OCI-LY1 (cell line): Measurements from ENCODE around the gene HMX1.

Experiments
- H2AFZ ChIP-seq: fragments of 200-600 bp; sonication (generic), shearing (Covaris generic); 2 replicates; pipeline ENCODE4 v1.6.0; 2014; ENCODE audit warnings: antibody characterized with exemption, mild to moderate bottlenecking, low read length
- H3F3A ChIP-seq: fragments of 200-600 bp; sonication (generic), shearing (Covaris generic); 2 replicates; pipeline ENCODE4 v1.6.0; 2014; ENCODE audit warnings: mild to moderate bottlenecking, antibody characterized with exemption, low read length, moderate library complexity; ENCODE audit not compliant: insufficient read depth
- H3K27ac ChIP-seq: fragments of 200-600 bp; sonication (generic); 2 replicates; pipeline ENCODE4 v1.5.1; 2014; ENCODE audit warnings: low read length, mixed run types, mild to moderate bottlenecking, low read depth; ENCODE audit not compliant: poor library complexity, severe bottlenecking
- H3K27me3 ChIP-seq: fragments of 200-600 bp; sonication (generic); 2 replicates; pipeline ENCODE4 v1.6.0; 2014; ENCODE audit warnings: antibody characterized with exemption, mild to moderate bottlenecking, low read length, moderate library complexity; ENCODE audit not compliant: insufficient read depth
- H3K36me3 ChIP-seq: fragments of 200-600 bp; sonication (generic); 2 replicates; pipeline ENCODE4 v1.6.1; 2014; ENCODE audit warnings: mild to moderate bottlenecking, antibody characterized with exemption, low read length, moderate library complexity, mixed read lengths; ENCODE audit not compliant: insufficient read depth
- H3K4me1 ChIP-seq: fragments of 200-600 bp; sonication (generic); 2 replicates; pipeline ENCODE4 v1.5.1; 2014; ENCODE audit warnings: mild to moderate bottlenecking, low read length, moderate library complexity; ENCODE audit not compliant: insufficient read depth, severe bottlenecking
- H3K4me2 ChIP-seq: fragments of 200-600 bp; sonication (generic), shearing (Covaris generic); 2 replicates; pipeline ENCODE4 v1.6.1; 2014; ENCODE audit warnings: low read length
- H3K4me3 ChIP-seq: fragments of 200-600 bp; sonication (generic); 2 replicates; pipeline ENCODE4 v1.5.1; 2014; ENCODE audit warnings: low read length, low read depth, mild to moderate bottlenecking, mixed read lengths; ENCODE audit not compliant: poor library complexity, severe bottlenecking
- H3K79me2 ChIP-seq: fragments of 200-600 bp; shearing (Covaris generic); 2 replicates; pipeline ENCODE4 v1.6.1; 2016; ENCODE audit warnings: mixed run types, low read length, mixed read lengths; ENCODE audit not compliant: insufficient read depth
- H3K9ac ChIP-seq: fragments of 200-600 bp; sonication (generic), shearing (Covaris generic); 2 replicates; pipeline ENCODE4 v1.6.1; 2014; ENCODE audit warnings: mild to moderate bottlenecking, low read length, mixed read lengths
- H3K9me2 ChIP-seq: fragments of 200-600 bp; sonication (generic), shearing (Covaris generic); 2 replicates; pipeline ENCODE4 v1.6.1; 2014; ENCODE audit warnings: low read depth, mild to moderate bottlenecking, low read length, mixed read lengths
- H3K9me3 ChIP-seq: fragments of 200-600 bp; shearing (Covaris generic); 2 replicates; pipeline ENCODE4 v1.6.1; 2014; ENCODE audit warnings: low read length, mixed read lengths
- H4K20me1 ChIP-seq: fragments of 200-600 bp; sonication (generic), shearing (Covaris generic); 2 replicates; pipeline ENCODE4 v1.6.0; 2016; ENCODE audit warnings: mild to moderate bottlenecking, low read length; ENCODE audit not compliant: insufficient read depth
- EZH2 ChIP-seq: fragments of 200-600 bp; sonication (generic), shearing (Covaris generic); IDR thresholded peaks from 2 replicates; pipeline ENCODE4 v1.8.0; 2017; ENCODE audit warnings: borderline replicate concordance, mixed run types, mild to moderate bottlenecking, antibody characterized with exemption, low read length, moderate library complexity, mixed read lengths
- TF ChIP-seq, protein P1 (sequence below): fragments of 200-600 bp; sonication (generic), shearing (Covaris generic); IDR thresholded peaks from 2 replicates; pipeline ENCODE4 v1.5.1; 2017; ENCODE audit warnings: mild to moderate bottlenecking, antibody characterized with exemption, low read length, moderate library complexity, mixed read lengths

HMX1 gene

GRCh38 chr4:8906668-8906970, 35.0 kb upstream of the HMX1 start:
- H3K4me1 ChIP-seq = no peaks in the 10 kb centered on the region
- no peak for TF ChIP-seq EZH2
- TF ChIP-seq, protein P1, sequence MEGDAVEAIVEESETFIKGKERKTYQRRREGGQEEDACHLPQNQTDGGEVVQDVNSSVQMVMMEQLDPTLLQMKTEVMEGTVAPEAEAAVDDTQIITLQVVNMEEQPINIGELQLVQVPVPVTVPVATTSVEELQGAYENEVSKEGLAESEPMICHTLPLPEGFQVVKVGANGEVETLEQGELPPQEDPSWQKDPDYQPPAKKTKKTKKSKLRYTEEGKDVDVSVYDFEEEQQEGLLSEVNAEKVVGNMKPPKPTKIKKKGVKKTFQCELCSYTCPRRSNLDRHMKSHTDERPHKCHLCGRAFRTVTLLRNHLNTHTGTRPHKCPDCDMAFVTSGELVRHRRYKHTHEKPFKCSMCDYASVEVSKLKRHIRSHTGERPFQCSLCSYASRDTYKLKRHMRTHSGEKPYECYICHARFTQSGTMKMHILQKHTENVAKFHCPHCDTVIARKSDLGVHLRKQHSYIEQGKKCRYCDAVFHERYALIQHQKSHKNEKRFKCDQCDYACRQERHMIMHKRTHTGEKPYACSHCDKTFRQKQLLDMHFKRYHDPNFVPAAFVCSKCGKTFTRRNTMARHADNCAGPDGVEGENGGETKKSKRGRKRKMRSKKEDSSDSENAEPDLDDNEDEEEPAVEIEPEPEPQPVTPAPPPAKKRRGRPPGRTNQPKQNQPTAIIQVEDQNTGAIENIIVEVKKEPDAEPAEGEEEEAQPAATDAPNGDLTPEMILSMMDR = no peak
- no peaks in the 10 kb centered on the region for H4K20me1 ChIP-seq
- no peaks in the 10 kb centered on the region for H3F3A ChIP-seq
- H3K4me3 ChIP-seq = no peak overlapping the region
- H3K9ac ChIP-seq = no peak overlapping the region
- no peaks in the 10 kb centered on the region for H3K36me3 ChIP-seq
- H3K27me3 ChIP-seq = no peaks in the 10 kb centered on the region
- H3K79me2 ChIP-seq = no peaks in the 10 kb centered on the region
- H3K27ac ChIP-seq = no peak overlapping the region
- no peak overlapping the region for H3K4me2 ChIP-seq
- H3K9me3 ChIP-seq = no peaks in the 10 kb centered on the region
- H2AFZ ChIP-seq = no peak overlapping the region
- no peaks in the 10 kb centered on the region for H3K9me2 ChIP-seq

DNA sequence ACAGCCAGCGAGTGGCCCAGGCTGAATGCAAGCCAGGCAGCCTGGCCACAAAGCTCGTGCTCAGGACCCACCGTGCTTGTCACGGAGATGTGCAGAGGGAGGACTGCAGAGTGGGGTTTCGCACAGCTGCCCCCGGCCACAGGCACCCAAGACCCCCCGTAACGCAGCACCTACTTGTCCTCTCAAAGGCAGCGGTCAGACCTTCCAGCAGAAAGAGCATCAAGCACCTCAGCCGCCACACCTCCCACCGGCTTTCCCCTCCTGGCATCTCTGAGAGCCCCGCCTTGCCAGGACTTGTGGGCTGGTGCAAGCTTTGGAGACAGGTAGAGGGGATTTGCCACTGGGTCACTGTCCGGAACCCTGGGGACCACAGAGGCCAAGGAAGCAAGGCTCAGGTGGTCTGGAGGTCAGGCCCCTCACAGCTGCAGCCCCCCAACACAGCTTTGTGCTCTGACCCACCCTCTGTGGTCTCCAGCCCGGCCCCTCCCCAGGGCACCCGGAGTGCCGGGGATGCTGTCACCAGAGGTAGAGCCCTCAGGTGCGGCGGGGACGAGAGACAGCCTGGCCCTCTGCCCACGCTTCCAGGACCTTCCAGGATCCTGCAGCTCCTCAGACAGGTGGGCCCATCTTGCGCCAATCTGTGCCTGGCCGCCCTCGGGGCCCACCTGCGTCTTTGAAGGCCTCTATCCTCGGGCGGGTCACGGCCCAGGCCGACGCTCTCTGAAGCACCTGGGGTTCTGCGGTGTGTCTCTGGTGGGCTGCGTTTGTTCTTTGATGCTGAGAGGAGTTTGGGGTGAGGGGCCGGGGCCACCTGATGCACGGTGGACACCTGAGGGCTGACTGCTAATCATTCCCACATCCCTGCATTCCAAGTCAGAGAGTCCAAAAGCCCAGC, 34.4 kb upstream of the HMX1 start:
- Histone ChIP-seq H3K9me3 (no peaks in the 10 kb centered on the region), H3K4me2 (no peak overlapping the region)

DNA sequence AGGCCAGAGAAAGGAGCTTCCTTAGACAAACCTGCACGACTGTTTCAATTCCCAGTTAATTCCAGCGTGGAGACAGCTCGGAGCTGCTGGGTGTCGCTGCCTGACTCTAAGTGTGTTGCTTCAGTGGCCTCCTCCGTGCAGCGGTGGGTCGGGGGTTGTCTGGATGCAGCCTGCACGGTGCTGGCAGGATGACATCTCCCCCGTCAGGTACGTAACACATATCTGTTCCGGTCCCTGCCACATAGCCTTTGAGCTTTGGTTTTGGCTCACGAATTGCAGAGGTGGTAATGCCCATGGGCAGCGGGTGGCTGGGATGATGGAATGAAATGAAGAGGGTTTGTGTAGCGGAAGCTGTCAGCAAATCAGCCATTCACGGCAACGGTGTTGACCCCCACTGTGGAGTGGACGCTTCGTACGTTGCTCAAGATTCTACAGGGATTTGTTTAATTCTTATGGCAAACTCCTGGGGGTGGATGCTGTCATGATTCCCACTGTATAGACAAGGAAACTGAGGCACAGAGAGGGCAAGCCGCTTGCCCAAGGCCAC, 33.7 kb upstream of the HMX1 start:
- H4K20me1 ChIP-seq = no peaks in the 10 kb centered on the region
- H3K79me2 ChIP-seq = no peaks in the 10 kb centered on the region
- no peaks in the 10 kb centered on the region for H3K27me3 ChIP-seq
- H3K9me2 ChIP-seq = no peaks in the 10 kb centered on the region
- no peak overlapping the region for H3K4me3 ChIP-seq
- no peak overlapping the region for H3K9ac ChIP-seq
- no peak overlapping the region for H2AFZ ChIP-seq
- H3K4me2 ChIP-seq = no peak overlapping the region
- no peaks in the 10 kb centered on the region for H3K36me3 ChIP-seq
- TF ChIP-seq, protein P1 = no peak
- no peak for TF ChIP-seq EZH2
- no peak overlapping the region for H3K27ac ChIP-seq
- H3K4me1 ChIP-seq = no peaks in the 10 kb centered on the region
- no peaks in the 10 kb centered on the region for H3F3A ChIP-seq
- no peaks in the 10 kb centered on the region for H3K9me3 ChIP-seq

More for the DNA sequence above, 34.4 kb upstream of the HMX1 start:
- TF ChIP-seq EZH2 = no peak
- TF ChIP-seq, protein P1 = no peak
- no peaks in the 10 kb centered on the region for H3K27me3 ChIP-seq
- H3K79me2 ChIP-seq = no peaks in the 10 kb centered on the region
- H2AFZ ChIP-seq = no peak overlapping the region
- no peak overlapping the region for H3K4me3 ChIP-seq
- no peaks in the 10 kb centered on the region for H3K4me1 ChIP-seq
- H3K36me3 ChIP-seq = no peaks in the 10 kb centered on the region
- no peak overlapping the region for H3K9ac ChIP-seq
- no peaks in the 10 kb centered on the region for H3F3A ChIP-seq
- H3K9me2 ChIP-seq = no peaks in the 10 kb centered on the region
- H4K20me1 ChIP-seq = no peaks in the 10 kb centered on the region
- no peak overlapping the region for H3K27ac ChIP-seq
